AG04449 (cell line): ENCODE results near the gene PHYKPL.
A peak's percentile ranks its signal among the peaks of the same experiment; 100 is the strongest.

ENCODE experiments used
- CTCF ChIA-PET: fragments of 350-600 bp; formaldehyde crosslinking; extraction: SDS; loops from one replicate; lab custom pipeline; 2021; ENCODE audit warnings: antibody characterized with exemption; lab: Yijun Ruan, JAX
- POLR2A ChIA-PET: fragments of 400-600, 350-600 bp; formaldehyde crosslinking; extraction: SDS; loops from one replicate; lab custom pipeline; 2020; ENCODE audit warnings: antibody characterized with exemption, inconsistent platforms; lab: Yijun Ruan, JAX
- DNase-seq: peaks from one replicate; pipeline ENCODE4 v3.0.0-alpha.2; 2010; ENCODE audit warnings: low read depth, low spot score
- H3K4me3 ChIP-seq: 2 replicates; pipeline ENCODE4 v1.5.1; 2011; ENCODE audit warnings: low read depth, mild to moderate bottlenecking, control low read depth, low read length
- TF ChIP-seq, protein P1 (sequence below): IDR thresholded peaks from one replicate; pipeline ENCODE4 v1.5.1; 2011; ENCODE audit warnings: mild to moderate bottlenecking, moderate library complexity, low read length, control low read depth, inconsistent platforms; ENCODE audit not compliant: insufficient read depth; ENCODE audit errors: missing control alignments

PHYKPL gene

DNA sequence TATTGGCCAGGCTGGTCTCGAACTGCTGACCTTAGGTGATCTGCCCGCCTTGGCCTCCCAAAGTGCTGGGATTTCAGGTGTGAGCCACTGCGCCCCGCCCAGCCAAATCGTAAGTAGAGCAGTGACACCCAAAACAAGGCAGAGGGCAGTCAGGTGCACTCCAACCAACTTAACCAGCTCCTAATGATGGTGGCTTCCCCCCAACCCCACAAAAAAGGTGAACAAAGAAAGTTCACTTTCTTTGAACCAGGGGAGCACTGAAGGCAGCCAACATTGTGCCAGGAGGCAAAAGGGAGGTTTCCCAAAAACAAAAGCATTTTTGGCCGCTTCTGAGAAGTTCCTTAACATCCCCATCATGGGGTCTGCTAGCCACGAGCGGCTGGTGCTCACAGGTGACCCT, 55.0 kb downstream of the PHYKPL start:
- H3K4me3 ChIP-seq: no peak overlapping the region
- TF ChIP-seq, protein P1, sequence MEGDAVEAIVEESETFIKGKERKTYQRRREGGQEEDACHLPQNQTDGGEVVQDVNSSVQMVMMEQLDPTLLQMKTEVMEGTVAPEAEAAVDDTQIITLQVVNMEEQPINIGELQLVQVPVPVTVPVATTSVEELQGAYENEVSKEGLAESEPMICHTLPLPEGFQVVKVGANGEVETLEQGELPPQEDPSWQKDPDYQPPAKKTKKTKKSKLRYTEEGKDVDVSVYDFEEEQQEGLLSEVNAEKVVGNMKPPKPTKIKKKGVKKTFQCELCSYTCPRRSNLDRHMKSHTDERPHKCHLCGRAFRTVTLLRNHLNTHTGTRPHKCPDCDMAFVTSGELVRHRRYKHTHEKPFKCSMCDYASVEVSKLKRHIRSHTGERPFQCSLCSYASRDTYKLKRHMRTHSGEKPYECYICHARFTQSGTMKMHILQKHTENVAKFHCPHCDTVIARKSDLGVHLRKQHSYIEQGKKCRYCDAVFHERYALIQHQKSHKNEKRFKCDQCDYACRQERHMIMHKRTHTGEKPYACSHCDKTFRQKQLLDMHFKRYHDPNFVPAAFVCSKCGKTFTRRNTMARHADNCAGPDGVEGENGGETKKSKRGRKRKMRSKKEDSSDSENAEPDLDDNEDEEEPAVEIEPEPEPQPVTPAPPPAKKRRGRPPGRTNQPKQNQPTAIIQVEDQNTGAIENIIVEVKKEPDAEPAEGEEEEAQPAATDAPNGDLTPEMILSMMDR: no peak
- CTCF ChIA-PET: no interaction called here
- POLR2A ChIA-PET: no interaction called here
- no peak for DNase-seq

DNA sequence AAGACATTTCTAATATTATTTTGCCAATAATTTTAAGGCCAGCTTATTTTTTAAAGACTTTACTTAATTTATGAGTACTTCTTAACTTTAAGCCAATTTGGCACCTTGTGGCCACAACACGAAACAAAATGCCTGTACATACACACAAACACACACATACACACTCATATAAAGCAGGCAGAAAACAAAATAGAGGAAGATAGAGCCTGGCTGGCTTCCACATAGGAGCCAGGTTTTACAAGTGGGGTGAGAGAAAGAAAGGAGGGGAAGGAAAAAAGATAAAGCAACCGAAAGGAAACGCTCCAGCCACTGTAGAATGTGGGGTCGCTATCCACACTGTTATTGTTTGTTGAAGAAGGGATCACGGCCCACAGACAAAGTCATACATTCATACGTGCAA, 55.8 kb downstream of the PHYKPL start:
- POLR2A ChIA-PET: no interaction called here
- no peak for DNase-seq
- TF ChIP-seq, protein P1: no peak
- H3K4me3 ChIP-seq: no peak overlapping the region
- CTCF ChIA-PET: interaction anchor here (0.9 to 1.2 kb wide), 3 partner anchors 14 to 101 kb away, joined by 3 read pairs; no protein-coding TSS in a partner anchor

DNA sequence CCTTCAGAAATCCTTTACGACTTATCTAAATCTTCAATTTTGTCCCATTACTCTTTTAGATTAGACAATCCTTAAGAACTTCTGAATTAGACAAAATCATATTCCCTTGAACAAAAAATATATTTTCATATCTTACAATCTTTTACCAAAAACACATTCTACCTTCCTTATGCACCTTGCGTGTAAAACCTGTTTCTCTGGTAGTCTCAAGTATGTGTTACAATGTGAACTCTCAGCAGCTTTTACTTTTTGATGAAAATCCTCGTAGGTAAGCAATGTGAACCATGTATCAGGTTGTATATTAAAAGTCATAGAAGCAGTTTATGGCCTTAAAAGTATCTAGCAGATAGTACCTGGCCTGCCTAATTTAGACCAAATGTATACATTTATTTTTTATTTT, 58.1 kb downstream of the PHYKPL start:
- ChIA-PET POLR2A (no interaction called here), CTCF (no interaction called here)
- TF ChIP-seq, protein P1: no peak
- DNase-seq: no peak
- no peak overlapping the region for H3K4me3 ChIP-seq

DNA sequence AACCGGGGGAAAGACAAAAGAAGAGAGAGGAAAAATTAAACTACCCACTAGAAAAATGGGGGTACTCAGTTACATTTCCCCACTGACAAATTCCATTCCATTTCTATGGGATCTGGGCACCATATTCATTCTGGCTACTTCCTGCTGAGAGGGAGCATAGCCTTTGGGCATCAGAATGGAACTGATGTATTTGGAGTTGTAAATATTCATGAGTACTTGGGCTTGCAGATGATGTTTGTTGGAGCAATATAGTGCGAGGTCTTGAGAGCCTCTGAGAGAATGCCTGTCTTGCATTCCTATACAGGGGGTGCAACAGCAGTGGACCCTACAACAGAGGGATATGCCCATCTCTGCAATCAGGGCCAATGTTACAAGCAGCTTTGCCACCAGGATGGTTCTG, 62.1 kb downstream of the PHYKPL start:
- ChIA-PET POLR2A (no interaction called here), CTCF (no interaction called here)
- DNase-seq: no peak
- TF ChIP-seq, protein P1: no peak
- H3K4me3 ChIP-seq: no peak overlapping the region

DNA sequence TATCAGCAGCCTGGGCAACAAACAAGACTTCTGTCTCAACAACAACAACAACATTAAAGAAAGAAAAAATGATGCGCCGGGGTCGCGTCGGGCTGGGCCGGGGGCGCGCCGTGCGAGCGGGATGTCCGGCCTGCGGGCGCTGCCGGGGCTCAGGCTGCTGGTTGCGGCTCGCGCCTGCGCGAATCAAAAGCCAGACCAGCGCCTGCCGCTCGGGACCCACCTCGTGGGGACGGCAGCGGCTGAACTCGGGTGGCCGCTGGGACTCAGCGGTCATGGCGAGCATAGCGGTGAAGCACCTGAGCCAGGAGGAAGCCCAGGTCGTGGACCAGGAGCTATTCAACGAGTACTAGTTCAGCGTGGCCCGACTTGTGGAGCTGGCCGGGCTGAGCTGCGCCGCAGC, 67.0 kb downstream of the PHYKPL start:
- TF ChIP-seq, protein P1: no peak
- no peak overlapping the region for H3K4me3 ChIP-seq
- POLR2A ChIA-PET: no interaction called here
- CTCF ChIA-PET: interaction anchor here (1.0 to 1.5 kb wide), 6 partner anchors 10 to 90 kb away, joined by 4 to 10 read pairs (median 4); no protein-coding TSS in a partner anchor
- DNase-seq: no peak

DNA sequence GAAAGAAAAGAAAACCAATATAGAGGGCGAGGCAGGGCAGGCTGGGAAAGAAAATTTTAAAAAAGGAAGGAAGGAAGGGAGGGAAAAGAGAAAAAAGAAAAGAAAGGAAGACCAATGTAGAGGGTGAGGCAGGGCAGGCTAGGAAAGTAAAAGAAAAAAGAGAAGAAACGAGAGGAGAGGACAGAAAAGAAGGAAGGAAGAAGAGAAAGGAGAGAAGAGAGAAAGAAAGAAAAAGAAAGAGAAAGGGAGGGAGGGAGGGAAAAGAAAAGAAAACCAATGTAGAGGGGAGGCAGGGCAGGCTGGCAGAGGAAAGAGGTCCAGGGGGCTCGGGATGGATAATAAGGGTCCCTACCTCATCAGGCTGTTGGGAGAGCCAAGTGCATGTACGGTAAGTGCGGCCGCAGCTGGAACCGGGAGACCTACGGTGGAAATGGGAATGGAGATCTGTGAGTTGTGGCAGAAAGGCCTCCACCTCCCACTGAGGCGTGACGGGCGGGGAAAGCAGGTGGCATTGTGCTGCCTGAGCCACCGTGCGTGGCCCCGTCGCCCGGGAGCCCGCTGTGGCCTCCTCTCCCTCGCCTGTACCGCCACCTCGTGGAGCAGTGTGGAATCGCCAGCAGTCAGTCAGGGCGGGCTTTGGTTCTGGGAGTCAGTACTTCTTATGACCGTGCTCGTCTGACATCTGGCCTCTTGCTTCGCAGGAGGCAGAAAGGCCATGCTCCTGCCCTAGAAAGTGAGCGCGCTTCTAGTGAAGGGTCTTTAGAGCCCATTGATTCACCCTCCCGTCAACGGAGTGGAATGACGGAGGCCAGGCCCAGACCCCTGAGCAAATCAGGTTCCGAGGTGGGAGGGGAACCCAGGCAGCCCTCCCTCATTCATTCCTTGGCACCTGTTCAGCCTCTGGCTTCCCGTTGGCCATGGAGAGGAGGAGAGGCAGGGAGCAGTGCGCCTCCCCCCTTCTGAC, 68.5 kb downstream of the PHYKPL start:
- ChIA-PET CTCF (interaction anchor here (0.8 to 1.6 kb wide), 5 partner anchors 9 to 557 kb away, joined by 3 to 4 read pairs (median 3); partner anchors contain the start of gene NHP2), POLR2A (interaction anchor here (0.7 kb wide), 1 partner anchor 10 kb away, joined by 5 read pairs; the partner anchor contains the start of gene NHP2)
- peak overlapping the region; percentile 32 for H3K4me3 ChIP-seq
- DNase-seq: no peak
- TF ChIP-seq, protein P1: peak; percentile 99
